ENCODE data around the gene SLC4A3.

SLC4A3 gene

DNA sequence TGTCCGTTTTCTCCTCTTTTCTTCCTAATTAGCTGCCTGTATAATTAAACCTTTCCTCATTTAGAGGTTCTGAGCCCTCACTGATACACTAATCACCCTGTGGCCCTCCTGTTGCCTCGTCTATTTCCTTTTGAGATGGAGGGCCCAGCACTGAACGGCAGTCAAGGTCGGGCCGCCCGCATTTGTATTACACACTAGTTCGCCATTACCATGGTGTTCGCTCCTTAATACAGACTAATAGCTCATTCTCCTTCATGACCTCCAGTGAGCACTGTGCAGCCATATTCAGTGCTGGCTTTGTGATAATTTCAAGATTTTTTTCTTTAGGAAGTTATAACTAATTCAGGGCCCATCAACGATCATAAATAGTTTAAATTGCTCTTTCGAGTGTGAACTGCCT, 64.1 kb downstream of the SLC4A3 start:
- Histone ChIP-seq H3K4me1 (ENCODE audit: insufficient read depth, low read length) (no peaks in the 10 kb centered on the region), H3K27ac (ENCODE audit: low read length) (no peak overlapping the region), H3K9ac (ENCODE audit: low read depth, low read length) (no peak overlapping the region), H4K20me1 (ENCODE audit: insufficient read depth, low read length) (no peaks in the 10 kb centered on the region), H3K79me2 (ENCODE audit: insufficient read depth, low read length) (no peaks in the 10 kb centered on the region), H3K9me3 (ENCODE audit: insufficient read depth, low read length, severe bottlenecking) (no peaks in the 10 kb centered on the region), H3K36me3 (ENCODE audit: insufficient read depth, low read length) (no peaks in the 10 kb centered on the region), H3K27me3 (ENCODE audit: insufficient read depth, low read length, poor library complexity) (peaks cover 17% of the 10 kb centered on the region), H3K4me3 (ENCODE audit: low read depth in 1 of 2, low read length in 2 of 2) (no peak overlapping the region), H3K4me2 (ENCODE audit: insufficient read depth, low read length) (no peak overlapping the region), H2AFZ (ENCODE audit: low read depth, low read length) (no peak overlapping the region)
- TF ChIP-seq, protein P1, sequence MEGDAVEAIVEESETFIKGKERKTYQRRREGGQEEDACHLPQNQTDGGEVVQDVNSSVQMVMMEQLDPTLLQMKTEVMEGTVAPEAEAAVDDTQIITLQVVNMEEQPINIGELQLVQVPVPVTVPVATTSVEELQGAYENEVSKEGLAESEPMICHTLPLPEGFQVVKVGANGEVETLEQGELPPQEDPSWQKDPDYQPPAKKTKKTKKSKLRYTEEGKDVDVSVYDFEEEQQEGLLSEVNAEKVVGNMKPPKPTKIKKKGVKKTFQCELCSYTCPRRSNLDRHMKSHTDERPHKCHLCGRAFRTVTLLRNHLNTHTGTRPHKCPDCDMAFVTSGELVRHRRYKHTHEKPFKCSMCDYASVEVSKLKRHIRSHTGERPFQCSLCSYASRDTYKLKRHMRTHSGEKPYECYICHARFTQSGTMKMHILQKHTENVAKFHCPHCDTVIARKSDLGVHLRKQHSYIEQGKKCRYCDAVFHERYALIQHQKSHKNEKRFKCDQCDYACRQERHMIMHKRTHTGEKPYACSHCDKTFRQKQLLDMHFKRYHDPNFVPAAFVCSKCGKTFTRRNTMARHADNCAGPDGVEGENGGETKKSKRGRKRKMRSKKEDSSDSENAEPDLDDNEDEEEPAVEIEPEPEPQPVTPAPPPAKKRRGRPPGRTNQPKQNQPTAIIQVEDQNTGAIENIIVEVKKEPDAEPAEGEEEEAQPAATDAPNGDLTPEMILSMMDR (IDR thresholded peaks at IDR 0.05; ENCODE audit: borderline replicate concordance, extremely low read depth, low read length, poor library complexity, severe bottlenecking), result no peak
- TF ChIP-seq EZH2 (IDR thresholded peaks at IDR 0.05; ENCODE audit: borderline replicate concordance, low read depth, low read length, severe bottlenecking), result no peak
- no peak for ATAC-seq (ENCODE audit: insufficient read depth, low read depth)
- no peak for DNase-seq

Data from DND-41 (cell line).